ENCODE data around the gene CFAP206.
"Not testable (repeated sequence)": the region's sequence is repeated elsewhere in the genome, so short reads cannot be mapped to it uniquely, and the experiment has no call there.

CFAP206 gene

GRCh38 chr6:87421576-87421975 is 13.8 kb downstream of the CFAP206 start:
- no peak for DNase-seq

GRCh38 chr6:87426789-87427188 is 19.0 kb downstream of the CFAP206 start:
- no peak for DNase-seq

- no peak for DNase-seq
Observed at GRCh38 chr6:87430499-87430898, 22.7 kb downstream of the CFAP206 start.

GRCh38 chr6:87431263-87431662 is 23.5 kb downstream of the CFAP206 start:
- DNase-seq = no peak

- DNase-seq = peak; percentile 54
Observed at GRCh38 chr6:87436435-87436834, 28.7 kb downstream of the CFAP206 start.

- DNase-seq = no peak
Observed at GRCh38 chr6:87441711-87442110, 33.9 kb downstream of the CFAP206 start.

- DNase-seq = no peak
Observed at GRCh38 chr6:87444362-87444761, 36.6 kb downstream of the CFAP206 start.

- no peak for DNase-seq
Observed at GRCh38 chr6:87465051-87465450, 57.3 kb downstream of the CFAP206 start.

GRCh38 chr6:87472525-87473418 is 65.0 kb downstream of the CFAP206 start, which contains the start of gene SLC35A1:
Gene SLC35A1 (plus strand): TSS chr6:87472974. CDS start chr6:87473004, 30 bp downstream.
- DNase-seq = peak; percentile 92

- DNase-seq = no peak
Observed at GRCh38 chr6:87473419-87473903, 65.7 kb downstream of the CFAP206 start.

- DNase-seq = no peak
Observed at GRCh38 chr6:87481931-87482330, 74.2 kb downstream of the CFAP206 start.

- no peak for DNase-seq
Observed at GRCh38 chr6:87482366-87482765, 74.6 kb downstream of the CFAP206 start.

GRCh38 chr6:87483929-87484328 is 76.2 kb downstream of the CFAP206 start:
- DNase-seq = no peak

GRCh38 chr6:87484491-87484890 is 76.7 kb downstream of the CFAP206 start:
- no peak for DNase-seq

GRCh38 chr6:87487555-87487954 is 79.8 kb downstream of the CFAP206 start:
- DNase-seq = no peak

GRCh38 chr6:87489326-87489725 is 81.6 kb downstream of the CFAP206 start:
- not testable (repeated sequence) for DNase-seq

- DNase-seq = no peak
Observed at GRCh38 chr6:87494761-87495422, 87.1 kb downstream of the CFAP206 start.

- DNase-seq = no peak
Observed at GRCh38 chr6:87498048-87498447, 90.3 kb downstream of the CFAP206 start.

- DNase-seq = no peak
Observed at GRCh38 chr6:87501809-87502572, 94.2 kb downstream of the CFAP206 start.

GRCh38 chr6:87504441-87504840 is 96.7 kb downstream of the CFAP206 start:
- no peak for DNase-seq
